Left forelimb (tissue), 1 donor: ENCODE data around the gene MSANTD1.

ENCODE experiments used
- DNase-seq: peaks from one replicate; pipeline ENCODE4 v3.0.0-alpha.2; 2018; ENCODE audit warnings: low spot score

Gene MSANTD1

GRCh38 chr4:3303923-3304710 lies 55.2 kb downstream of the MSANTD1 start:
- DNase-seq, result no peak

GRCh38 chr4:3304831-3305609 lies 56.1 kb downstream of the MSANTD1 start:
- no peak for DNase-seq

DNA sequence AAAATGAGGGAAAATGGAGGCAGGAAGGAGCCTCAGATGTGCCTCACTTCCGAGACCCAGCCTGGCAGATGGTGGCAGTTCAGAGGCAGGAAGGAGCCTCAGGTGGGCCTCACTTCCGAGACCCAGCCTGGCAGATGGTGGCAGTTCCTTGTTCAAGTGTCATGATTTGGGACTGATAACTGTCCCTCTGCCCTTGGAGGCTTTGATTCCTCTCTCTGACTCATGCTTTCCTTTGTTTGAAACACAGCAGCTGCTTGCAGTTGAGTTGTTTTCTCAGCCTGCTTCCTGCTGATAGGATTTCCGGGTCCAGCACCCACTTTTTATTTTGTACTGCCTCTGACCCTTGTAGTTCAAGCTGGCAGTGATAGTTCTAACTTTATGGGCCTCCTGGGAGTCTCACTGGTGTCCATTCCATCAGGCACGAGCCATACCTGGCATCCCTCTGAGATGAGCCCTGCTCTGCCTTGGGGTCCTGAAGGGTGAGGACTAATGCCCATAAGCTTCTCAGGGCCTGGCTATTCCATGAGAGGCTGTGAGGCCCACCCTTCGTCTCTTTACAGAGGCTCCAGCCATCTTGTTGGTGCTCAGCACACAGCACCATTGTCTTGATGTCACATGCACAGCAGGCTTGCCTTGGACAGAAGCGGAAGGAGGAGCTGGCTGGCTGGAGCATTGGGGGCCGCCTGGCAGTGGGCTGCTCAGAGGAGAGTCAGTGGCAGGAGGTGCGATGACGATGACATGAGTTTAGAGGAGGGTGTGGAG lies 56.8 kb downstream of the MSANTD1 start:
- no peak for DNase-seq
